Colonic mucosa (tissue), 4 donors: ENCODE results near the gene CDC42BPB. TPM values are rescaled to one million over a fixed set of nuclear protein-coding genes. Genes with fewer than 3 reads are reported as not detected.
A peak's percentile ranks its signal among the peaks of the same experiment; 100 is the strongest.

ENCODE experiments used
- DNase-seq: peaks from one replicate; pipeline ENCODE4 v3.0.0-alpha.2; 2020
- H3K27ac ChIP-seq: fragments of 200-600 bp; one replicate; pipeline ENCODE4 v1.8.0; 2021
- H3K27me3 ChIP-seq: fragments of 200-600 bp; one replicate; pipeline ENCODE4 v1.8.0; 2021
- H3K36me3 ChIP-seq: fragments of 200-600 bp; one replicate; pipeline ENCODE4 v1.8.0; 2021
- H3K4me1 ChIP-seq: fragments of 200-600 bp; one replicate; pipeline ENCODE4 v1.8.0; 2021; ENCODE audit warnings: mild to moderate bottlenecking
- H3K4me3 ChIP-seq: fragments of 200-600 bp; one replicate; pipeline ENCODE4 v1.8.0; 2021
- H3K9ac ChIP-seq, 2 donors: one replicate each; pipeline ENCODE4 v1.7.0; 2013; ENCODE audit warnings: control low read depth in 2 of 2, low read depth in 2 of 2, low read length in 2 of 2
- H3K9me3 ChIP-seq: fragments of 200-600 bp; one replicate; pipeline ENCODE4 v1.8.0; 2021
- intact Hi-C: fragments of 100-400 bp; cut with DNase I; formaldehyde crosslinking; loops from one replicate; pipeline ENCODE4 v1.14.1; 2022
- total RNA-seq, 2 donors: library from RNA; stranded (reverse); fragmentation: NEBNext Ultra II Directional in 1 of 2; extraction: Animal tissue kit (Norgen Biotek cat#: 25700) in 1 of 2; gene quantifications; one replicate each; pipeline ENCODE4 v1.2.1, GENCODE V29; 2021
- TF ChIP-seq, protein P1 (sequence below): fragments of 200-600 bp; IDR thresholded peaks from one replicate; pipeline ENCODE4 v1.8.0; 2022; ENCODE audit warnings: antibody characterized with exemption, mild to moderate bottlenecking
- donor health status: healthy.
- donor health status: DM: no; HTN: no; CAD: no.
- donor health status: DM: no; HTN: no; CAD: no.

The CDC42BPB gene, protein sequence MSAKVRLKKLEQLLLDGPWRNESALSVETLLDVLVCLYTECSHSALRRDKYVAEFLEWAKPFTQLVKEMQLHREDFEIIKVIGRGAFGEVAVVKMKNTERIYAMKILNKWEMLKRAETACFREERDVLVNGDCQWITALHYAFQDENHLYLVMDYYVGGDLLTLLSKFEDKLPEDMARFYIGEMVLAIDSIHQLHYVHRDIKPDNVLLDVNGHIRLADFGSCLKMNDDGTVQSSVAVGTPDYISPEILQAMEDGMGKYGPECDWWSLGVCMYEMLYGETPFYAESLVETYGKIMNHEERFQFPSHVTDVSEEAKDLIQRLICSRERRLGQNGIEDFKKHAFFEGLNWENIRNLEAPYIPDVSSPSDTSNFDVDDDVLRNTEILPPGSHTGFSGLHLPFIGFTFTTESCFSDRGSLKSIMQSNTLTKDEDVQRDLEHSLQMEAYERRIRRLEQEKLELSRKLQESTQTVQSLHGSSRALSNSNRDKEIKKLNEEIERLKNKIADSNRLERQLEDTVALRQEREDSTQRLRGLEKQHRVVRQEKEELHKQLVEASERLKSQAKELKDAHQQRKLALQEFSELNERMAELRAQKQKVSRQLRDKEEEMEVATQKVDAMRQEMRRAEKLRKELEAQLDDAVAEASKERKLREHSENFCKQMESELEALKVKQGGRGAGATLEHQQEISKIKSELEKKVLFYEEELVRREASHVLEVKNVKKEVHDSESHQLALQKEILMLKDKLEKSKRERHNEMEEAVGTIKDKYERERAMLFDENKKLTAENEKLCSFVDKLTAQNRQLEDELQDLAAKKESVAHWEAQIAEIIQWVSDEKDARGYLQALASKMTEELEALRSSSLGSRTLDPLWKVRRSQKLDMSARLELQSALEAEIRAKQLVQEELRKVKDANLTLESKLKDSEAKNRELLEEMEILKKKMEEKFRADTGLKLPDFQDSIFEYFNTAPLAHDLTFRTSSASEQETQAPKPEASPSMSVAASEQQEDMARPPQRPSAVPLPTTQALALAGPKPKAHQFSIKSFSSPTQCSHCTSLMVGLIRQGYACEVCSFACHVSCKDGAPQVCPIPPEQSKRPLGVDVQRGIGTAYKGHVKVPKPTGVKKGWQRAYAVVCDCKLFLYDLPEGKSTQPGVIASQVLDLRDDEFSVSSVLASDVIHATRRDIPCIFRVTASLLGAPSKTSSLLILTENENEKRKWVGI (N-terminal part only)
- total RNA-seq = 10 to 100 TPM; 67.9 to 83.8 TPM

DNA sequence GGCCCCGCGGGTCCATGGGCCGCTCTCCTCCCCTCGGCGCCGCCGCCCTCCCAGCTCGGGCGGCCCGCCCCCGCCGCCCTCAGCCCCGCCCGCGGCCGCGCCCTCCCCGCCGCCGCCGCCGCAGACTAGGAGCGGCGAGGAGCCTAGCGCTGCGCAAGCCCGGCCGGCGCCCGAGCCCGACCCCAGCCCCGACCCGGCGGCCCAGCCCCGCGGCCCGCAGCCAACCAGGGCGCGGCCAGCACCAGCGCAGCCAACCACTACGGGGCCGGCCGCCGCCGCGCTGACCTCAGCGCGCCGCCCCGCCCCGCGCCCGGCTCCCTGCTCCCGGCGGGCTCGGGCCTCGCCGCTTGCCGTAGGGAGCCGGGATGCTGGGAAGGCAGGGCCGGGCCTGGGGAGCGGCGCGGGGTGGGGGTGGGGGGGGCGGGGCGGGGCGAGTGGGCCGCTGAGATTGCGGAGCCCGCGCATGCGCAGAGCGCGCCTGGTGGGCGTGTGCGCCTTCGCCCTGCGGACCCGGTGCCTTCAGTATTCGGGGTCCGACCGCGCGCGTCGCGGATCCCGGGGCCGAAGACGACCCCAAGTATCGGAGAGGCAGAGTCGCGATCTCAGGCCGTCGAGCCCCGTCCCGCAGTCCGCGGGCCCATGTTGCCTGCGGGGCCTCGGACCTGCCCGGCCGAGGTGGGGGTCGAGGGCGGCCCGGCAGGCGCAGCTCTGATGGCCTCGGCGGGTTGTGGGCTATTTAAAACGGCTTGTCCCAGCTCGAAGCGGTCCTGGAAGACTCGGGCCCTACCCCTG is at the start of gene CDC42BPB:
Gene CDC42BPB, minus strand, starts transcription at position 178 of the 792 bp plus-strand sequence. CDS start 376 bp downstream, outside the sequence.
- no peaks in the 10 kb centered on the region for H3K9me3 ChIP-seq
- H3K36me3 ChIP-seq = no peaks in the 10 kb centered on the region
- no peaks in the 10 kb centered on the region for H3K27me3 ChIP-seq
- H3K9ac ChIP-seq = peak within 1 kb of the TSS; percentile 84 to 91
- peaks cover 4% of the 10 kb centered on the region for H3K4me1 ChIP-seq
- intact Hi-C loops = no loop called here
- H3K27ac ChIP-seq = peak within 1 kb of the TSS; percentile 94
- peak within 1 kb of the TSS; percentile 93 for H3K4me3 ChIP-seq
- DNase-seq = peak; percentile 85
- TF ChIP-seq, protein P1, sequence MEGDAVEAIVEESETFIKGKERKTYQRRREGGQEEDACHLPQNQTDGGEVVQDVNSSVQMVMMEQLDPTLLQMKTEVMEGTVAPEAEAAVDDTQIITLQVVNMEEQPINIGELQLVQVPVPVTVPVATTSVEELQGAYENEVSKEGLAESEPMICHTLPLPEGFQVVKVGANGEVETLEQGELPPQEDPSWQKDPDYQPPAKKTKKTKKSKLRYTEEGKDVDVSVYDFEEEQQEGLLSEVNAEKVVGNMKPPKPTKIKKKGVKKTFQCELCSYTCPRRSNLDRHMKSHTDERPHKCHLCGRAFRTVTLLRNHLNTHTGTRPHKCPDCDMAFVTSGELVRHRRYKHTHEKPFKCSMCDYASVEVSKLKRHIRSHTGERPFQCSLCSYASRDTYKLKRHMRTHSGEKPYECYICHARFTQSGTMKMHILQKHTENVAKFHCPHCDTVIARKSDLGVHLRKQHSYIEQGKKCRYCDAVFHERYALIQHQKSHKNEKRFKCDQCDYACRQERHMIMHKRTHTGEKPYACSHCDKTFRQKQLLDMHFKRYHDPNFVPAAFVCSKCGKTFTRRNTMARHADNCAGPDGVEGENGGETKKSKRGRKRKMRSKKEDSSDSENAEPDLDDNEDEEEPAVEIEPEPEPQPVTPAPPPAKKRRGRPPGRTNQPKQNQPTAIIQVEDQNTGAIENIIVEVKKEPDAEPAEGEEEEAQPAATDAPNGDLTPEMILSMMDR = no peak

DNA sequence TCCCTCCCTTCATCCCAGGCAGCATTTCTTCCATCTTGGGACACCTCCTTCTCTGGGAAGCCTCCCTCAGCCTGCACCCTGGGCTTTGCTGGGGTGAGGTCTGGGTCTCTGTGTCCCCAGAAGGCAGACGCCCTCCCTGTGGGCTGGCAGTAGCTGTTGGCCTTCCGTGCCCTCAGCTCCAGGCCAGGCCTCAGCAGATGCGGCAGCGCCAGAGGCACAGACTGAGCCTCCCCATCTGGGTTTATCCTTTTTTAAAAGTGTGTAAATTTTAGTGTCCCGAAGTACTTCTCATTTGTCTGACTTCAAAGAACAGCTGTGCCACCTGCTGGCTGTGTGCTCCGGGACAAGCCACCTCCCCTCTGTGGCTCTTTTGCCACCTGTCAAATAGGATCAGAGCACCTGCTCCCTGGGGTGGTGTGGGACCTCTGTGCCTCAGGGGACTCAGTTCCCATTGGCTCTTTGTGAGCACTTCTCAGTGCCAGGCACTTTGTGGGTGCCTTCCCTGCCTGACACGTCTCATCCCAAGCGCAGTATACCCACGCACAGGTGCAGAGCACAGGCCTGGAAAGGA is 48.3 kb upstream of the CDC42BPB start:
- Histone ChIP-seq H3K36me3 (no peaks in the 10 kb centered on the region), H3K9ac (peak overlapping the region in 1 of 2 donors; percentile 16), H3K27me3 (peaks cover 23% of the 10 kb centered on the region), H3K4me3 (no peak overlapping the region), H3K9me3 (no peaks in the 10 kb centered on the region), H3K27ac (no peak overlapping the region), H3K4me1 (peaks cover 15% of the 10 kb centered on the region)
- TF ChIP-seq, protein P1 = no peak
- DNase-seq = peak; percentile 56
- intact Hi-C loops = loop anchor here (5.0 to 10.0 kb wide), 3 partner anchors 37 to 189 kb away; no protein-coding TSS in a partner anchor

DNA sequence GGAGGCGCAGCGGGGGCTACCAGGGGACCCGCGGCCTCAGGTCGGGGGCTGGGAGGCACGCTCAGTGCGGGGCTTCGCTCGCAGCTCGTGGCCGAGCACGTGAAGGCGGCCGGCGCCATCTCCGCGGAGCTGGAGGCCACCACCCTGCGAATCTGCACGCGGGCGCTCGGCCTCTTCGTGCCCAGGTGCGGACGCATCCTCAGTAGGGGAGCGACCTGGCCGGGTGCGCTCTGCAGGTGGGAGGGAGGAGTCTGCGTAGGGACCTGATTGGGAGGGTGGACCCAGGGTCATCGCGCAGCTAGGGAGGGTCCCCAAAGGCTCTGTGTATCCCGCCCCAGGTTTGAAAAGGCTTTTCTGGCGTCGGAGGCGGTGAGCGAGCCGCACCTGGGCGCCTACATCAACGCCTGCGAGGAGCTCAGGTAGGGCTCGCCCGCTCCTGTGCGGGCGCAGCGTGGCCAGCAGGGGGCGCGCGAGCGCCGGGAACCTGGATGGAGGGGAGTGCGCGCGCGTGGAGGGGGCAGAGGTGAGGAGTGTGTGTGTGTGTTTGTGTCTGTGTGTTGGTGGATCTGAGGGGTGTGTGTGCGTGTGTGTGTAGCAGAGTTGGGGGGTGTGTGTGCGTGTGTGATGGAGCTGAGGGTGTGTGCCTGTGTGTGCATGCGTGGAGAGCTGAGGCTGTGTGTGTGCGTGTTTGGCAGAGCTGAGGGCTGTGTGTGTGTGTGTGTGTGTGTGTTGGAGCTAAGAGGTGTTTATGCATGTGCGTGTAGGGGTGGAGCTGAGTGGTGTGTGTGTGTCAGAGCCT is 47.5 kb upstream of the CDC42BPB start:
- intact Hi-C loops = loop anchor here (5.0 to 10.0 kb wide), 3 partner anchors 37 to 190 kb away; no protein-coding TSS in a partner anchor
- Histone ChIP-seq H3K4me3 (no peak overlapping the region), H3K9me3 (no peaks in the 10 kb centered on the region), H3K27ac (no peak overlapping the region), H3K4me1 (peaks cover 15% of the 10 kb centered on the region), H3K36me3 (no peaks in the 10 kb centered on the region), H3K27me3 (peaks cover 23% of the 10 kb centered on the region), H3K9ac (peak overlapping the region in 1 of 2 donors; percentile 41)
- DNase-seq = peak; percentile 82
- TF ChIP-seq, protein P1 = peak; percentile 92

DNA sequence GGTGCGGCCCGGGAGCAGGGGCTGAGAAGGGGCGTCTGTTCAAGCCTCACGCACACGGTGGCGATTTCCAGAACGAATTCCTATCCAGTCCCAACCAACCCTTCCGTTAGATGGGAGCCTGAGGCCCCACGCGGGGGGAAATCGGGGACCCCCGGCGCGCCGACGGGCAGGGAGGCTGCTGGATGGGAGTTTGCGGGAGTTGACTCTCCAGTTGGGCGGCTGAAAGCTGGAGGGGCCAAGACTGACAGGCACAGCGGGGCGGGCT is 47.0 kb upstream of the CDC42BPB start:
- Histone ChIP-seq H3K36me3 (no peaks in the 10 kb centered on the region), H3K4me1 (peaks cover 15% of the 10 kb centered on the region), H3K27me3 (peaks cover 23% of the 10 kb centered on the region), H3K4me3 (peak overlapping the region; percentile 5), H3K9ac (peak overlapping the region in 1 of 2 donors; percentile 41), H3K27ac (no peak overlapping the region), H3K9me3 (no peaks in the 10 kb centered on the region)
- no peak for DNase-seq
- TF ChIP-seq, protein P1 = no peak
- intact Hi-C loops = loop anchor here (10.0 kb wide), 2 partner anchors 80 to 190 kb away; no protein-coding TSS in a partner anchor
